Measurements from ENCODE around the gene KSR1.

DNA sequence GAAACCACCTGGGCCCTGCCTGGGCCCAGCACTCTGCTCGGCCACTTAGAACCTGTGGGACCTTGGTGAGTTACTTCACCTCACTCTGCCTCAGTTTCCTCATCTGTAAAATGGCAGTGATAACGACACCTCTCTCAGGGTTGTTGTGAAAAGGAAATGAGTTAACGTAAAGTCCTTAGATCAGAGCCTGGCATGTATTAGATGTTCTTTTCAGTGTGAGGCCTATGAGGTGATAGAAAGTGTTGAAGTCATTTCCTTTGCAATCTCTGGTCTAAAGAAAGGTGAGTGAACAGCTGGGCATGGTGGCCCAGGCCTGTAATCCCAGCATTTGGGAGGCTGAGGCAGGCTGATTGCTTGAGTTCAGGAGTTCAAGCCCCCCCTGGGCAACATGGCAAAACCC is 123.1 kb downstream of the KSR1 start:
- TF ChIP-seq FOXA3 (CRISPR knock-in tag; conservative IDR thresholded peaks at IDR 0.05 in 1 of 2, IDR thresholded peaks at IDR 0.05 in 1 of 2) (no peak), PYGO2 (tag; IDR thresholded peaks at IDR 0.05) (no peak)
- TF ChIP-seq, protein P1, sequence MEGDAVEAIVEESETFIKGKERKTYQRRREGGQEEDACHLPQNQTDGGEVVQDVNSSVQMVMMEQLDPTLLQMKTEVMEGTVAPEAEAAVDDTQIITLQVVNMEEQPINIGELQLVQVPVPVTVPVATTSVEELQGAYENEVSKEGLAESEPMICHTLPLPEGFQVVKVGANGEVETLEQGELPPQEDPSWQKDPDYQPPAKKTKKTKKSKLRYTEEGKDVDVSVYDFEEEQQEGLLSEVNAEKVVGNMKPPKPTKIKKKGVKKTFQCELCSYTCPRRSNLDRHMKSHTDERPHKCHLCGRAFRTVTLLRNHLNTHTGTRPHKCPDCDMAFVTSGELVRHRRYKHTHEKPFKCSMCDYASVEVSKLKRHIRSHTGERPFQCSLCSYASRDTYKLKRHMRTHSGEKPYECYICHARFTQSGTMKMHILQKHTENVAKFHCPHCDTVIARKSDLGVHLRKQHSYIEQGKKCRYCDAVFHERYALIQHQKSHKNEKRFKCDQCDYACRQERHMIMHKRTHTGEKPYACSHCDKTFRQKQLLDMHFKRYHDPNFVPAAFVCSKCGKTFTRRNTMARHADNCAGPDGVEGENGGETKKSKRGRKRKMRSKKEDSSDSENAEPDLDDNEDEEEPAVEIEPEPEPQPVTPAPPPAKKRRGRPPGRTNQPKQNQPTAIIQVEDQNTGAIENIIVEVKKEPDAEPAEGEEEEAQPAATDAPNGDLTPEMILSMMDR (IDR thresholded peaks at IDR 0.05 in 2 of 3, conservative IDR thresholded peaks at IDR 0.05 in 1 of 3; ENCODE audit: insufficient read depth in 2 of 3, low read depth in 1 of 3, low read length in 3 of 3), result no peak
- TF ChIP-seq, protein P2, sequence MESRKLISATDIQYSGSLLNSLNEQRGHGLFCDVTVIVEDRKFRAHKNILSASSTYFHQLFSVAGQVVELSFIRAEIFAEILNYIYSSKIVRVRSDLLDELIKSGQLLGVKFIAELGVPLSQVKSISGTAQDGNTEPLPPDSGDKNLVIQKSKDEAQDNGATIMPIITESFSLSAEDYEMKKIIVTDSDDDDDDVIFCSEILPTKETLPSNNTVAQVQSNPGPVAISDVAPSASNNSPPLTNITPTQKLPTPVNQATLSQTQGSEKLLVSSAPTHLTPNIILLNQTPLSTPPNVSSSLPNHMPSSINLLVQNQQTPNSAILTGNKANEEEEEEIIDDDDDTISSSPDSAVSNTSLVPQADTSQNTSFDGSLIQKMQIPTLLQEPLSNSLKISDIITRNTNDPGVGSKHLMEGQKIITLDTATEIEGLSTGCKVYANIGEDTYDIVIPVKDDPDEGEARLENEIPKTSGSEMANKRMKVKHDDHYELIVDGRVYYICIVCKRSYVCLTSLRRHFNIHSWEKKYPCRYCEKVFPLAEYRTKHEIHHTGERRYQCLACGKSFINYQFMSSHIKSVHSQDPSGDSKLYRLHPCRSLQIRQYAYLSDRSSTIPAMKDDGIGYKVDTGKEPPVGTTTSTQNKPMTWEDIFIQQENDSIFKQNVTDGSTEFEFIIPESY (CRISPR knock-in tag; IDR thresholded peaks at IDR 0.05), result no peak
- TF ChIP-seq, protein P3, sequence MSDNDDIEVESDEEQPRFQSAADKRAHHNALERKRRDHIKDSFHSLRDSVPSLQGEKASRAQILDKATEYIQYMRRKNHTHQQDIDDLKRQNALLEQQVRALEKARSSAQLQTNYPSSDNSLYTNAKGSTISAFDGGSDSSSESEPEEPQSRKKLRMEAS (CRISPR knock-in tag; IDR thresholded peaks at IDR 0.05), result no peak
